ENCODE measurements around the gene TMEM184B.
"Not testable (repeated sequence)": the region's sequence is repeated elsewhere in the genome, so short reads cannot be mapped to it uniquely, and the experiment has no call there.

Gene TMEM184B

DNA sequence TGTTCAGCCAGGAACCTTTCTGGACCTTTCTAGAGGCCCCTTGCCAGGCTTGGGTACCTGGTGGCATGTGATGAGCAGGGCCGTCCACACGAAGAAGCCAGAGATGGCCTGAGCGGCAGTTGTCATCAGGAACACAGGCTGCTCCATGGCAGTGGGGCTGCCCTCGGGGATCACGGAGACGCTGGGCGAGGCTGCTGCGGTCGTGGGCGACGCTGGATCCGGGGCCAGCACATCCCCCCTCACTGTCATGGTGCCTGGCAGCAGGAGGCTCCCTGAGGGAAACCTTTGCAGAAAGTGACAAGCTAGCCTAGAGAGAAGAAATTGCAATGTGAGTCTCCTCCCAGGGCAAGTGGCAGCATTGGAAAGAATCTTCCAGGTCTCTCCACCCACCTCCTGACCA lies 25.1 kb downstream of the TMEM184B start:
- no peak for DNase-seq

DNA sequence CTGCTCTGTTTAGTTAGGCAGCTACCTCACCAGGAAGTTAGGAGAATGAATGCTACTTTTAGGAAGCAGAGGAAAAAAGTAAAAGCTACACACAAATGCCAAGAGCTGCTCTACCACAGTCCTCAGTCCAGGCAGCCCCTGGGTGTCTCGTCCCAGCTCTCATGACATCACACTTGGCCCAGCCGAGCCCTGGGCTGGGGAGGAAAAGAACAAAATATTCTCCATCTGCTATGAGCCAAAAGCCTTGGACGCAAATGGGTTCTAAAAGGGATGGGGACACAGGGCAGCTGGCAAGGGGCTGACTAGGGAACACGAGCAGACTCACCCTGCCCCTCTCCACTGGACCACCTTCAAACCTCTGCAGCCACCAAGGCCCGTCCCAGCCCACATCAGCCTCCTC lies 26.1 kb downstream of the TMEM184B start:
- DNase-seq: no peak

DNA sequence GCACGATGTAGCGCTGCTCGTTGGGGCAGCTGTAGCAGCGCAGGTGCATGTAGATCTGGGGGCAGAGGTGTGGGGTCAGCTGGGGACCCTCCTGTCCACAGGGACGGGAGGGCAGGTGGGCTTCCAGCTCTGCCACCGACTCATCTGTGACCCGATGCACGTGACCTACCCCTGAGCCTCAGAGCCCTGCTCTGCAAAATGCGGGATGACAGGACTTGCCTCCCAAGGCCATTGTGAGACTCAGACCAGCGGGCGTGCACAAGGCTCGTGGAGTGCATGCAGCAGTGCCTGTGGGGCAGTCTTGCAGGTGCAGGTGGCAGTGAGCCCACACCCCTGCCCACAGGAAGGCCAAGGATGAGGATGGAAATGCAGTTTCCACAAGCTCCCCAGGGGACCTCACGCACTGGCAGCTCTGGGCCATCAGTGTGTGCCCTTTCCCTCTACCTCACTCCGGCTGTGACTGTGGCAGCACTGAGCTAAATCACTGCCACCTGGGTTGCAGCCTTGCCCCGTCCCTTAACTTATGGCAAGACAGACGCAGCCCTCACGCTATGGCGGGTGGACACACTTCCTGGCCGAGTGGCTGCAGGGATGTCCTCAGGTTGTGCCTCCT lies 26.7 kb downstream of the TMEM184B start:
- DNase-seq: no peak

DNA sequence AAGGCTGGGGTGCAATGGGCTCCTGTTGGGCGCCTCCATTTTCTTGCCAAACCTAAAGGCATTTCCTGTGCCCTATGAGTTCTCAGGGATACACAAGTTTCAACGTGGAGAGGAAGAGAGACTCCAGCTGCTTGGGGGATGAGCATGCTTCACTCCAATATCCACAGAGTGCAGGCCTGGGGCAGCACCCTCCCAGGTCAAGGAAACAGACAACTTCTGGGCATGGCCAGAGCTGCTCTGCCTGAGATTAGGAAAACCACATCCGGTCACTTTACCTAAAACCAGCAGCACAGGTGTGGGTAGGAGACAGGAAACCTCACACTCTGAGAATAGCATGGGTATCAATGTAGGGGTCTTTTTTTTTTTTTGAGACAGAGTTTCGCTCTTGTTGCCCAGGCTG lies 28.7 kb downstream of the TMEM184B start:
- no peak for DNase-seq

DNA sequence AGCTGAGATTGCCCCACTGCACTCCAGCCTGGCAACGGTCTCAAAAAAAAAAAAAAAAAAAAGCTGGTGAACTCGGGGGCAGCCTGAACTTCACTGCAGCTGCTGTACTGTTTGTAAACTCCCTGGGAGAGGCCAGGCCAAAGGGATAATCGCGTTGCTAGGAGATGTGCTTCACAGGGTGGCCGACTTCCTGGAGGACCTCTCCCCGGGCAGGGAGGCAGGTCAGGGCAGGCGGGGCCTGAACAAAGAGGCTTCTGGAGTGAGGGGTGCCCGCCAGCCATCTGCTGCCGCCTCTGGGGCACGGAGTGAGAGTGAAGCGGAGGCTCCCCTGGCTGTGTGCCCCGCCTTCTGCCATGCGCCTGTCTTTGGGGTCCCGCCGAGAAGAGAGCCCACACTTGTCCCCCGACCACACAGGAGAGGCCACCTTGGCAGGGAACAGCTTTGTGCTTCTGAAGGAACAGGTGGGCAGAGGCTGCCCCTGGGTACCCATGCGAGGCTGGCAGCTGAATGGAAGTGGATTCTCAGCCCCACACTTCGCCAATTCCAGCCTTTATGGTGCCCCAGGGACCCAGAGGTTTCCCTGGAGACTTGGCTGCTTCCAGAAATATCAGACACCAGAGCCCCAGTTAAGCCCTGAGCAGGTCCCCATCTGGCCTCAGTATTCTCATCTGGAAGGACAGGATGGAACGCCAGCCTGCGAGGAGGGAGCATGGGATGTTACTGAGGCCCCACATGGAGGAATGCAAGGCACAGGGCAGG lies 29.6 kb downstream of the TMEM184B start:
- no peak for DNase-seq

DNA sequence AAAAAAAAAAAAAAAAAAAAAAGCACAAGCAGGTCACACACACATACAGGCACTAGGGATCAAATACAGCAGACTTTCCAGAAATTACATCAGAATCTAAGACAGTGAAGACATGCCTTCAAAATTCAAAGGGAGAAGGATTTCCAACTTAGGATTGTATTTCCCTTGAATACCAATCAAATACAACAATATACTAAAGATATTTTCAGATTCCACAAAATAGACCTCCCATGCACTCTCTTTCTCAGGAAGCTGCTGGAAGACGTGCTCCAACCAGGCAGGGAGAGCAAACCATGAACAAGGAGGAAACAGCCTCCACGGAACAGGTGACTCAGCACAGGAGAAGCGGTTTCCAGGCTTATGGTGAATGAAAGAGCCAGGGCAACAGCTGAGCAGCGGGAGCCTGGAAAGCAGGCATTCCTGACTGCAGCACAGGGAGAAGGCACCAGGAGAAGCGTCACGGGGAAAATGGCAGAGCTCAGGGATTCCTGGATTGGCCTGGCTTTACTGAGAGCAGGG lies 32.0 kb downstream of the TMEM184B start:
- peak; percentile 31 for DNase-seq

DNA sequence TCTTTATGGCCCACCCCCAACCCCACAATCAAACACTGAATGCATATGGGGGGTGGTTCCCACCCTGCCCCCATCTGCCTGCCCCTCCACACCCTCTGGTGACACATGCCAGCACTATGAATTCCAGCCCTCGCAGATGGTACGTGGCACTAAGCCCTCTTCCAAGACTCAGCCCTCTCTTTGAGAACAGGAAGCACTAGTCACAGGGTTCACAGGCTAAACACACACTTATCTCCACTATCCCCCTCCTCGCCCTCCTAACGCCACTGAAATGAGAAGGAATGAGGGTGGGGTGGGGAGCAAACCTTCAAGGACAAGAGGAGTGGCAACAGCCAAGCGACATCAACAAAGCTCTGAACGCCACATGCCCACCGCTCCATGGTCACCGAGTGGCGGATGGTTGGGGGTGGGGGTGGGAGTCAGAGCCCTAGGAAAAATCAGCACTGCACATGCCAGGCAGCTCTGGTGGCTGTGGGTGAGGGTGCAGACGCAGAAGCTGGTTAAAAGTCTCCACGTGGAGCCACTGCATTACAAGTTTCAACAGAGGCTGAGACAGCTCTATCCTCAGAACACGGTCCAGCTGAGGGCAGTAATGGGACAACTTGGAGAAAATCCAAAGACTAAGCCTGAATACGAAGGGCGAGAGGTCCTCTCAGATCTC lies 33.6 kb downstream of the TMEM184B start:
- DNase-seq: peak; percentile 40

DNA sequence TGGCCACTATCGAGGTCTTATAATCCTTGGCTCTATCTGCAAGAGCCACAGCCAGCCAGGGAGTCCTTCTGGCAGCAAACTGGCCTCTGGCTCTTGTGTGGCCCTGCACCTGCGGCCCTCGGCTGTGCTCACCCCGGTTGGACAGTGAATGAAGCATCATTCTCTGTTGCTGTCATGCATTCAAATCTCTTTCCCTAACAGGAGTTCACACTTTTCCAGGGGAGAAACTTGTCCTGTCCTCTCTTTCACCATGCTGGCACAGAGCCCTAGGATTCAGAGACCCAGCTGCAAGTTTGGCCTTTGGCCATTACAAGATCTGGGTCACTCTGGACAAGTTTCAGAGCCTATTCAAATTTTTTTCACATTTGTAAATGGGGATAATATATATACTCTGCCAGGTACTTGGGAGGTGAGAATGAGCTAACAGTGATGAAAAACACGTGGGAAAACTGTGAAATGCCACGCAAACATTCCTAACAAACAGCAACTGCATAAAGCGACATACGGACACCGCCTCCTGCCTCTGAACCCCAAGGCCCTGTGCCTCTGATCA lies 34.2 kb downstream of the TMEM184B start:
- no peak for DNase-seq

DNA sequence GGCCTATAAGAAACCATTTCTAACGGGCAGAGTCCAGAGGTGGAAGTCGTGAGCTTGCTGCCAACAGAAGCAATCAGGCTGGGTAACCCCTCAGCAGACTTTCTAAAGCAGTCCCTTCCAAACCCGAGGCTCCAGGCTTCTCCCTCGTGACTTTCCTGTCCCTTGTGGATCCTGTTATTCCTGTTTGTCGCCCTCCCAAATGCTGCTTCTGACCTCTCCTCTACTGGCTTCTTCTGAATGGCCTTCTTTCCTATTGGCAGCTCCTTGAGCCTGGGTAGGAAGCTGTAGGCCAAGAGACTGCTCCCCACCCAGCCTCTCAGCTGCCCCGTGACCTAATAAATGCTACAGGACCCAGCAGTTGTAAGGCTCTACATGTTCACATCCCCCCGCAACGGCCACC lies 36.0 kb downstream of the TMEM184B start:
- DNase-seq: no peak

DNA sequence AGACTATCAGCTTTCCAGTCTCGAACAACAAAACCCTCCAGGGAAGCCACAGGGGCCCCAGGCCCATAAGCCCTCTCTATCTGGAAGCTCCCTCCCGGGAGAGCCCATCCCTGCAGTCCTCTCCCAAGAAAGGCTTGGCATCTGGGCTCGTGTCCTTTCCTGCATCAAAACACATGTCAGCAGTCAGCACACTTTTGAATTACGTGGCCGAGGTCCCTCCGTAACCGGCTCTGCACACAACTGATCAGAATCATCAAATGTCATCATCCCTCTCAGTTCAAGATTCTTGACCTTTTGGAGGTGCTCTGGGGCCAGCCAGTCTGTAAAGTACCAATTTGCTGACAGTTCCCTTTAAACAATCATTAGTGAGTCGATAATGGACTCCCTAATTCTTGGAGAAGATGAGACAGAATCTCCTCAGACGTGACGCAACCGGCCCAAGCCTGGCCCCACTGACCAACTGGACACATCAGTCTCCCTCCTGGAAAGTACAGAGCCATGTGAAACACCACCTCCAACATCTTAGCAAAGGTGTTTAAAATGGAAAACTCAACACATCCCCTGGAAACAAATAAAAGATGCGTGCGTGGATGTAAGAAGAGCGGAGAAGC lies 37.5 kb downstream of the TMEM184B start:
- DNase-seq: no peak

DNA sequence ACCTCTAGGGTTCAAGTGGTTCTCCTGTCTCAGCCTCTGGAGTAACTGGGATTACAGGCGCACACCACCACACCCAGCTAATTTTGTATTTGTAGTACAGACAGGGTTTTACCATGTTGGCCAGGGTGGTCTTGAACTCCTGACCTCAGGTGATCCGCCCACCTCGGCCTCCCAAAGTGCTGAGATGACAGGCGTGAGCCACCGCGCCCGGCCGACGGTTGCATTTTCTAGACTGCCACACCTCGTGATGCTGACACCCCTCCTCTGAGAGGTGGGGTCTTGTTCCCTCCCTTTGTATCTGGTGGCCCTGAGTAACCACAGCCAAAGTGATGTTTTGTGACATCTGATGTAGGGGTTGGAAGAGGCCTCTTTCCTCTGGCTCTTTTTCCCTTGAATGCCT lies 39.0 kb downstream of the TMEM184B start:
- DNase-seq: not testable (repeated sequence)

DNA sequence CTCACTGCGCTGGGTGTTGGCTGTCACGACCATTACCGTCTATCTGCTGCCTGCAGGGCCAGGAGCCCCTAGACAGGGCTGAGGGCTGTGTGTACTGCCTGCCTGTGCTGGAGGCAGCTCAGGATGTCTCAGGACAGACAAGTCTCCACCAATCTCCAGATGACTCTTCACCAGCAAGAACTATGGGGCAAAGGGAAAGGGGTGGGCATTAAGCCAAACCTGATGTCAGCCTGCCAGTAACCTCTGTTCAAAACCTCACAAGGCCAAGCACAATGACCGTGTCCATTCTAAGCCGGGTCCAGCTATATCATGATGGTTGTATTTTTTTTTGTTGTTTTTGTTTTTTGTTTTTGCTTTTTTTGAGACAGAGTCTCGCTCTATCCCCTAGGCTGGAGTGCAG lies 39.4 kb downstream of the TMEM184B start:
- no peak for DNase-seq

DNA sequence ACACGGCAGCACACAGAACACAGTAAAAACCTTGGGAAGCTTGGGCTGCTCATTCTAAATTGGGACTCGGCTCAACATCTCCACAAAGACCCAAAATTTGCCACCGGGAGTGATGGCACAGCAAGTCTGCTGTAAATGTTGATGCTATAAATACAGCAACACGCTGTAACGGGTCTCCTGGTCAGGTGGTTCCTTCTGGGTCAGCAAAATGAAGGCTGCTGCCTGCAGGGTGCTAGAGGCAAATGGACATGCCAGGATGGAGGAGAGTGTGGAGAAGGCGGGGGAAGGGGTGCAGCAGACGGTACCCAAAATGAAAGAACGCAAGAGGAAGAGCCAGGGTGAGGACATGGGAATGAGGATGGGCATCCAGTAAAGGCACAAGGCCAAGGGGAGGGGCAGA lies 40.6 kb downstream of the TMEM184B start:
- DNase-seq: no peak

DNA sequence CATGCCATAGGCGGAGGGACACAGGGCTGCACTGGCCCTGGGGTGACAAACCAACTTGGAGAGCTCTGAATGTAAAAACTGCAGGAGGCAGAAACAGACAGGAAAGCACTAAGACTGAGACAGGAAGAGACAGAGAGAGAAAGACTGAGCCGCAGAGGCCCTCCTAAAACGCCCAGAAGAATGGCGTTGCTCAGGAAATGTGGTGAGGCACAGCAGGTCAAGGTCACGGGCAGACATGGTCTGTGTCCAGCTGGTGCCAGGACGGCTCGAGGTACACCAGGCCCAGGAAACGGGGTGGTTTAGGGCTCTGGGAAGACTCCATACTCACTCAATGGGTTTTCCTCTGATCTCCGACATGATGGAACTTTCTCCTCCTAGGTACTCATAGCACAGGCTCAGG lies 41.9 kb downstream of the TMEM184B start:
- DNase-seq: no peak

DNA sequence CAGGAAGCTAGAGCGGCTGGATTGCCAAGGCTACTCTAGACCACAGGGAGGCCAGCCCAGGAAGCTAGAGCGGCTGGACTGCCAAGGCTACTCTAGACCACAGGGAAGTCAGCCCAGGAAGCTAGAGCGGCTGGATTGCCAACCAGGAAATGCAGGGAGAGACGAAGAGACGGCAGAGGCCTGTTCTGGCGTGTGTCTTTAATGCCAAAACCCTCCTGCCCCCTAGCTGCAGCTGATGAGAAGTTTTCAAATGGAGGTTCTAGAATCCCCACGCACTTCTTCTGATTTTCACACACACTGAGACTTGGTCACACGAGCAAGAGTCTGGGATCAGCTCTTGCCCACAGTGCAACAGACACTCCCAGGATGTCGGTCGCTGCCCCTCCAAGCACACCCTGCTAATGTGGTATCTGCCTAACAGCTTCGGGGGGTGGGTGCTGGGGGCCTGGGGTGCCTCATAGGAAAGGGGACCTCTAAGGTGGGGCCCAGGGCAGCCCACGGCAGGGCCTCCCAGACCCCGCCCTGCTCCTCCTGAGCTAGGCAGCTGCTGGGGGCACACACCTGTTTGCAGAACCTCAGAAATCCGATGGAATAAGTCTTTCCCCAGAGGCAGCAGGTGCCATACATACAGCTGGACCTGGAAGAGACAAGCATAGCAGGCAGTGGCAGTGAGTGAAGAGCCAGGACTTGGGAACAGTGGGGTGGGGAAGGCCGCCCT lies 42.5 kb downstream of the TMEM184B start:
- no peak for DNase-seq

DNA sequence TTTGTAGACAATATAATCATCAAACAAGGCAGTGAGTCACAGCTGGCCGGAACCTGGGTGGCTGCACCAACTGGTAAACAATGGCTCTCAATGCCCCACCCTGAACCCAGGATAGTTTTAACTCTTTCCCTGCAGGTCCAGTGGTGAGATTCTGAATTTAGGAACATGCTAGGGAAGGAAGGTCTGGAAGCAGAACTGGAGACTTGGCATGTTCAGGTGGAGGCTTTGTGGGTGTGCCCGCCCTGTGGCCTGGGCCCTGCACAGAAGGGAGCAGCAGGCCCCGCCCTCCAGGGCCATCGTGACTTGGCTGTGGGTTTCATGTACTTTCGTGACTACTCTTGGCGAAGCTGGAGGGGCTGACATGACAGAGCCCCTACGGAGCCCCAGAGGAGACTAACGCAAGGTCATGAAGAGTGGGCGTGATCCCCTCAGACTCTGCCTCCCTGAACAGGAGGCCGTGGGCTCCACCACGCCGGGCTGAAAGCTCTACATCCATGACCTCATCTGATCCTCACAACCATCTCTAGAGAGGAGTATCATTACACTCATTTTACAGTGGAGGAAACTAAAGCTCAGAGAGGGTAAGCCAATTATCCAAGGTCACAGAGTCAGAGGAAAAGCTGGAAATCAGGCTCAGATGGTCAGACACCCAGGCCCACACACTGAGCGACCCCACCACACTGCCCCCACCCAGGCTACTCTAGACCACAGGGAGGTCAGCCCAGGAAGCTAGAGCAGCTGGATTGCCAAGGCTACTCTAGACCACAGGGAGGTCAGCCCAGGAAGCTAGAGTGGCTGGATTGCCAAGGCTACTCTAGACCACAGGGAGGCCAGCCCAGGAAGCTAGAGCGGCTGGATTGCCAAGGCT lies 43.7 kb downstream of the TMEM184B start:
- no peak for DNase-seq

DNA sequence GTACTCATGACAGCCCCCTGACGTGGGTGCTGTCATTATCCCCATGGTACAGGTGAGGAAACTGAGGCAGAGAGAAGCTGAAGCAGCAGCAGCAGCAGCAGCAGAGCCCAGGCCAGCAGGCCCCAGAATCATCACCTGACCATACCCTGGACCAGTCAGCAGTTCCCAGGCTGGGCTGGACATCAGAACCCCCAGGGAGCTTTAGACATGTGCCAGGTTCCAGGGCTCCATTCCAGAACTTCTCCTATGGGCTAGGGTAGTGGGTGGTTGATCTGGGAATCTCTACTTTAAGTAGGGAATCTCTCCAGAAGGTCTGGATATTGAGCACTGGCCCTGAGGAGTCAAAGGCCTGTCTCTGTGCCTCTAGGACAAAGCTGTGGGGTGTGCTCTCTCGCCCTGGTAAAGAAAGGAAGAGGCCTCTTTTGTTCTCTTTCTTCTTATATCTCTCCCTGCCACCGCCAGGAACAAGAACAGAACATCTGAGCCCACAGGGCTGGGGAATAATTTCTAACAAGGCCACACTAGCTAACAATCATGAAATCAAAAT lies 44.4 kb downstream of the TMEM184B start:
- DNase-seq: no peak

DNA sequence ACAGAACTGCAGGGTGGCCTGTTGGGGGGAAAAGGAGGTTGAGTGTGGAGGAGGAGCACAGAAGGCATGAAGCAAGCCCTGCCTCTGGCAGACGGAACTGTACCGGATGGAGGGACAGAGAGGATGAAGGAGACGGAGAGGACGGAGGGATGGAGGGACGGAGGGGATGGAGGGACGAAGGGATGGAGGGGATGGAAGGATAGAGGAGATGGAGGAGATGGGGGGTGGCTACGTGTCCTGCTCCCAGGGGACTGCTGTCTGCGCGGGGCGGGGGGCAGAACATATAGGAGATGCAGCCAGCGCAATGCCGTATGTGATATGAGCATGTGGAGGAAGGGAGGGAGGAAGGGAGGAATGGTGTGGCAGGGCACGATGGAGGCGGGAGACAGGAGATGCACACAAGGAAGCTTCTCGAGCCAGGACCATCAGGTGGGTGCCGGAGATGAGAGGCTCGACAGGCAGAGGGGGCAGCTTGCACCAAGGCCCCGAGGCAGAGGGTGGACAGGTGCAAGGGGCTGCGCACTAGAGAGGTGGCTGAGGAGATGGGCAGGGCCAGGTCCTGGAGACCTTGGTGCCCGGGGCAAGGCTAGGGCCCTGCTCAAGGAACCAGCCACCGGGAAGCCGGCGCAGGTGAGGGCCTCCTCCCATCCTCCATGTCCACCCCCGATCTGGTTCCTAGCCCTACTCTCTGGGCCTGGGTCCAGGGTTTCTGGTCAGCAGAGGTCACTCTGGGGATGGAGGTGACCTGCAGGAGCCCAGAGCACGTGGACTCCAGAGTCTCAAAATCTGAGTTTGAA lies 45.8 kb downstream of the TMEM184B start:
- DNase-seq: no peak

DNA sequence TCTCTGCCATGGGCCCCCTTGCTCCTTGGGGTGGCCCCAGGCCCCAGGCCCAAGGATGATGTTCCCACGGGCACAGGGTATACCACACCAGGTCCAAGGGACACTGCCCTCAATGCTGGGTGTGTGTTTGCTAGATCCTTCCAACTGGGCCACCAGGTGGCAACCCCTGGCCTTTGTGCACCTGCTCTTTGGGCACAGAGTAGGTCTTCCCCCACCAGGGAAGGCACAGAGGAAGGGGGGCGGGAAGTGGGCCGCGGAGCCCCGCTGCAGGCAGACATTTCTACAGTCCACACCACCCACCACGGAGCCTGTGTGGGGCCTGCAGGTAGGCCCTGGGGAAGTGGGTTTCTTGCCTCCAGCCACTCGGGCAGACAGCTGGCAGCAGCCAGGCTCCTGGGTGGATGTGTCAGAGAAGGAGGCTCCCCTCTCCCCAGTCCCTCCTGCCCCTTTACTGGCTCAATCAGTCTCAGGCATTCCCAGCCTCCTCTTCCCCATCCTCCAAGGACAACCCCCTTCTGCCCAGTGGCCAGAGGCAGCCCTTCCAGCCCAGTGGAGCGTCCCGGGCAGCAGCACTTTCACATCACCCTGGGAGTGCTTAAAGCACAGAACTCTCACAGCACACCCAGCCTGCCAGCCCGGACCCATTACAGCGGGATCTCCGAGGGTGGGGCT lies 49.4 kb downstream of the TMEM184B start:
- DNase-seq: no peak

DNA sequence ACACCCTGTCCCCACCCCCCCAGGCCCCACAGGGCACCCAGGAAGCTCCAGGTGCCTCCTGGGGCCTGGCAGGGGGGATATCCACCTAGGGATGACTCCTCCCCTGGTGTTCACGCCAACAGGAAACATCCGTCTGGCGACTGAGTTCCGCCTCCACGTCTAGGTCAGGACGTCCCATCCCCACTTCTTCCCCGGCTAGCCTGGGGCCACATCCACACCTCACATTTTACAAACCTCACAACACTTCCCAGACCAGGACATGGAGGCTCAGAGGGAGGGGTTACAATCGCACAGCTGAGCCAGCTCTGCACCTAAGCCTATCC lies 50.1 kb downstream of the TMEM184B start:
- DNase-seq: no peak
